A549 (cell line): Measurements from ENCODE around the gene CDK17. TPM values are rescaled to one million over a fixed set of nuclear protein-coding genes. Genes with fewer than 3 reads are reported as not detected.

Experiments
- ATAC-seq, 2 experiments: fragments of 200-7000 bp in 1 of 2; fragments of >200 bp in 1 of 2; cut with Nextera tagmentation in 1 of 2; cut with Tn5 transposase in 1 of 2; 3 replicates each; pipeline versions ENCODE4 v1.8.0 to v1.9.1; 2018 to 2020; ENCODE audit warnings: mild to moderate bottlenecking in 1 of 2, moderate library complexity in 1 of 2
- CTCF ChIA-PET: fragments of 300-600 bp; sonication (Branson Sonifier 250); formaldehyde crosslinking; extraction: SDS; loops from one replicate; lab custom pipeline; 2021; ENCODE audit warnings: antibody characterized with exemption, inconsistent platforms; lab: Yijun Ruan, JAX
- POLR2A ChIA-PET: fragments of 350-600 bp; formaldehyde crosslinking; extraction: SDS; loops from one replicate; lab custom pipeline; 2021; ENCODE audit warnings: antibody characterized with exemption, inconsistent platforms; lab: Yijun Ruan, JAX
- DNase-seq, 2 experiments: peaks; one replicate each; pipeline versions ENCODE4 v3.0.0 to v3.0.0-alpha.2; 2011 to 2016; ENCODE audit warnings: low read depth in 1 of 2, low spot score in 1 of 2
- FAIRE-seq: peaks from 2 replicates; lab custom pipeline; 2011; peaks lifted over from hg19 to GRCh38; lab: Jason Lieb, UNC
- H3K27ac ChIP-seq, 2 experiments: fragments of >200 bp; sonication (Bioruptor Twin); formaldehyde crosslinking; 3 replicates each; pipeline ENCODE4 v1.5.1; 2016 to 2017
- H3K4me1 ChIP-seq: fragments of >200 bp; sonication (Bioruptor Twin); formaldehyde crosslinking; 3 replicates; pipeline ENCODE4 v1.6.1; 2016
- H3K4me2 ChIP-seq: fragments of >200 bp; sonication (Bioruptor Twin); formaldehyde crosslinking; 3 replicates; pipeline ENCODE4 v1.6.1; 2016
- H3K4me3 ChIP-seq: fragments of >200 bp; sonication (Bioruptor Twin); formaldehyde crosslinking; 3 replicates; pipeline ENCODE4 v1.5.1; 2016
- H3K9me3 ChIP-seq: fragments of >200 bp; sonication (Bioruptor Twin); formaldehyde crosslinking; 3 replicates; pipeline ENCODE4 v1.6.1; 2016
- BHLHE40 ChIP-seq: IDR thresholded peaks from 2 replicates; pipeline ENCODE4 v1.6.1; 2012; ENCODE audit warnings: low read depth, low read length, inconsistent platforms
- CBX8 ChIP-seq: fragments of 200-600 bp; sonication (generic); IDR thresholded peaks from 2 replicates; pipeline ENCODE4 v1.6.1; 2016
- CEBPB ChIP-seq, 2 experiments: fragments of >200 bp in 1 of 2; sonication (Bioruptor Twin) in 1 of 2; formaldehyde crosslinking in 1 of 2; IDR thresholded peaks; 2 replicates each; pipeline ENCODE4 v1.6.1; 2012 to 2016
- CHD2 ChIP-seq: fragments of 150-350 bp; IDR thresholded peaks from 2 replicates; pipeline ENCODE4 v1.6.1; 2014; ENCODE audit warnings: low read length; ENCODE audit not compliant: partially characterized antibody
- EP300 ChIP-seq, 2 experiments: fragments of >200 bp; sonication (Bioruptor Twin); formaldehyde crosslinking; IDR thresholded peaks; 2 replicates in 1 of 2; 3 replicates in 1 of 2; pipeline ENCODE4 v1.6.1; 2016 to 2017
- FOSB ChIP-seq: fragments of 250-450 bp; sonication (Bioruptor Pico); IDR thresholded peaks from 2 replicates; pipeline ENCODE4 v1.5.0; 2020; ENCODE audit warnings: mild to moderate bottlenecking, moderate library complexity
- FOXS1 ChIP-seq: fragments of 250-450 bp; sonication (Bioruptor Pico); IDR thresholded peaks from 2 replicates; pipeline ENCODE4 v1.5.0; 2020; ENCODE audit warnings: mild to moderate bottlenecking, moderate library complexity
- HOXB13 ChIP-seq: fragments of 250-450 bp; sonication (Bioruptor Pico); IDR thresholded peaks from 2 replicates; pipeline ENCODE4 v1.5.0; 2020; ENCODE audit warnings: low read depth, mild to moderate bottlenecking, moderate library complexity
- JUNB ChIP-seq: fragments of >200 bp; sonication (Bioruptor Twin); formaldehyde crosslinking; IDR thresholded peaks from 2 replicates; pipeline ENCODE4 v1.6.1; 2016
- KDM1A ChIP-seq: fragments of 200-600 bp; sonication (generic); IDR thresholded peaks from 2 replicates; pipeline ENCODE4 v1.6.1; 2016; ENCODE audit warnings: low read depth, mild to moderate bottlenecking
- KDM5A ChIP-seq: fragments of 200-600 bp; sonication (generic); IDR thresholded peaks from 2 replicates; pipeline ENCODE4 v1.6.1; 2016; ENCODE audit warnings: antibody characterized with exemption, mild to moderate bottlenecking
- NFE2L2 ChIP-seq: fragments of 150-350 bp; conservative IDR thresholded peaks from 2 replicates; pipeline ENCODE4 v1.6.1; 2014; ENCODE audit warnings: low read length
- NR3C1 ChIP-seq: fragments of >200 bp; sonication (Bioruptor Twin); formaldehyde crosslinking; IDR thresholded peaks from 3 replicates; pipeline ENCODE4 v1.6.1; 2017
- POLR2AphosphoS2 ChIP-seq: conservative IDR thresholded peaks from 2 replicates; pipeline ENCODE4 v1.6.1; 2012; ENCODE audit warnings: low read length, improper control_type of control experiment, inconsistent platforms
- SMC3 ChIP-seq: fragments of >200 bp; sonication (Bioruptor Twin); formaldehyde crosslinking; IDR thresholded peaks from 3 replicates; pipeline ENCODE4 v1.6.1; 2018; ENCODE audit warnings: inconsistent platforms
- TP53 ChIP-seq: fragments of 250-450 bp; sonication (Bioruptor Pico); IDR thresholded peaks from 2 replicates; pipeline ENCODE4 v1.5.0; 2021; ENCODE audit warnings: mild to moderate bottlenecking, moderate library complexity
- ZC3H11A ChIP-seq: fragments of 450-650 bp; IDR thresholded peaks from 2 replicates; pipeline ENCODE4 v1.6.1; 2014; ENCODE audit warnings: antibody characterized with exemption, mild to moderate bottlenecking
- ZNF302 ChIP-seq: fragments of 250-450 bp; sonication (Bioruptor Pico); IDR thresholded peaks from 2 replicates; pipeline ENCODE4 v1.9.0; 2021; ENCODE audit warnings: inconsistent platforms, mild to moderate bottlenecking, moderate library complexity
- WGBS: methylation state at CpG from one replicate; pipeline ENCODE4 v1.1.6; 2017; ENCODE audit errors: missing lambda C conversion rate; 5-methylcytosine and 5-hydroxymethylcytosine counted together
- polyA plus RNA-seq, 4 experiments: library from polyadenylated mRNA; depleted of rRNA in 3 of 4; stranded (reverse); fragments of >200 nt; fragmentation: RNase III in 1 of 4; extraction: RNeasy Plus Mini Kit Qiagen cat#74134 plus additional on column Dnase treatment in 1 of 4; gene quantifications; 2 replicates in 3 of 4; 3 replicates in 1 of 4; pipeline ENCODE4 v1.2.3, GENCODE V29; 2011 to 2017
- TF ChIP-seq, protein P1 (sequence below): fragments of 150-350 bp; IDR thresholded peaks from 2 replicates; pipeline ENCODE4 v1.6.1; 2014; ENCODE audit warnings: low read depth, mild to moderate bottlenecking, low read length
- TF ChIP-seq, protein P2 (sequence below): fragments of >200 bp; sonication (Bioruptor Twin); formaldehyde crosslinking; IDR thresholded peaks from 3 replicates; pipeline ENCODE4 v1.6.1; 2016
- TF ChIP-seq, protein P3 (sequence below): fragments of 250-450 bp; sonication (Bioruptor Pico); IDR thresholded peaks from 2 replicates; pipeline ENCODE4 v1.5.0; 2021; ENCODE audit warnings: mild to moderate bottlenecking, moderate library complexity, borderline replicate concordance
- TF ChIP-seq, protein P4 (sequence below): IDR thresholded peaks from 2 replicates; pipeline ENCODE4 v1.6.1; 2012
- TF ChIP-seq, protein P5 (sequence below): IDR thresholded peaks from 2 replicates; pipeline ENCODE4 v1.6.1; 2012; ENCODE audit warnings: low read depth, borderline replicate concordance
- TF ChIP-seq, protein P6 (sequence below): fragments of 450-650 bp; IDR thresholded peaks from 2 replicates; pipeline ENCODE4 v1.6.1; 2014; ENCODE audit warnings: antibody characterized with exemption

The CDK17 gene
- polyA plus RNA-seq, 2 of the 4 experiments (the other 2 are of a cell fraction) = 11.4 to 43.5 TPM

DNA sequence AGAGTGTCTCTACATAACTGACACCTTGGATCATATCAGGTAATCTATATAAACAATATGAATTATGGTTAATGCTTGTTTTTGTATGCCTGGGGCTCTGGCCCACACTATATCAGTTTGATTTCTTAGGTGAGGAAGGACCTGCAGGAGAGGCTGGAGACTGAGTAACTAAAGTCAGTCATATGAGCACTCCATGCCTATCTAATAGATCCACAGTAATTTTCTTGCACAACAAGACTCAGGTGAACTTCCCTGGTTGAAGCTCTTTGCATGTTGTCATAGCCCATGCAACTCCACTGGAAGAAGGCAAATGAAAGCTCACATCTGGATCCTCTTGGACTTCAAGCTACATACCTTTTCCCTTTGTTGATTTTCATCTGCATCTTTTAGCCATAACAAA, 62.3 kb downstream of the CDK17 start:
- Histone ChIP-seq H3K4me1 (no peaks in the 10 kb centered on the region), H3K27ac (no peak overlapping the region), H3K4me2 (no peak overlapping the region), H3K4me3 (no peak overlapping the region), H3K9me3 (peaks cover 15% of the 10 kb centered on the region)
- TF ChIP-seq HOXB13 (CRISPR knock-in tag) (no peak), POLR2AphosphoS2 (no peak), SMC3 (no peak), FOXS1 (CRISPR knock-in tag) (no peak), TP53 (CRISPR knock-in tag) (no peak), CBX8 (no peak), JUNB (no peak), ZNF302 (CRISPR knock-in tag) (no peak), CHD2 (no peak), ZC3H11A (no peak), FOSB (no peak), NFE2L2 (no peak)
- TF ChIP-seq, protein P1, sequence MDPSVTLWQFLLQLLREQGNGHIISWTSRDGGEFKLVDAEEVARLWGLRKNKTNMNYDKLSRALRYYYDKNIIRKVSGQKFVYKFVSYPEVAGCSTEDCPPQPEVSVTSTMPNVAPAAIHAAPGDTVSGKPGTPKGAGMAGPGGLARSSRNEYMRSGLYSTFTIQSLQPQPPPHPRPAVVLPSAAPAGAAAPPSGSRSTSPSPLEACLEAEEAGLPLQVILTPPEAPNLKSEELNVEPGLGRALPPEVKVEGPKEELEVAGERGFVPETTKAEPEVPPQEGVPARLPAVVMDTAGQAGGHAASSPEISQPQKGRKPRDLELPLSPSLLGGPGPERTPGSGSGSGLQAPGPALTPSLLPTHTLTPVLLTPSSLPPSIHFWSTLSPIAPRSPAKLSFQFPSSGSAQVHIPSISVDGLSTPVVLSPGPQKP = no peak
- TF ChIP-seq, protein P2, sequence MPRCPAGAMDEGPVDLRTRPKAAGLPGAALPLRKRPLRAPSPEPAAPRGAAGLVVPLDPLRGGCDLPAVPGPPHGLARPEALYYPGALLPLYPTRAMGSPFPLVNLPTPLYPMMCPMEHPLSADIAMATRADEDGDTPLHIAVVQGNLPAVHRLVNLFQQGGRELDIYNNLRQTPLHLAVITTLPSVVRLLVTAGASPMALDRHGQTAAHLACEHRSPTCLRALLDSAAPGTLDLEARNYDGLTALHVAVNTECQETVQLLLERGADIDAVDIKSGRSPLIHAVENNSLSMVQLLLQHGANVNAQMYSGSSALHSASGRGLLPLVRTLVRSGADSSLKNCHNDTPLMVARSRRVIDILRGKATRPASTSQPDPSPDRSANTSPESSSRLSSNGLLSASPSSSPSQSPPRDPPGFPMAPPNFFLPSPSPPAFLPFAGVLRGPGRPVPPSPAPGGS = no peak
- TF ChIP-seq, protein P3, sequence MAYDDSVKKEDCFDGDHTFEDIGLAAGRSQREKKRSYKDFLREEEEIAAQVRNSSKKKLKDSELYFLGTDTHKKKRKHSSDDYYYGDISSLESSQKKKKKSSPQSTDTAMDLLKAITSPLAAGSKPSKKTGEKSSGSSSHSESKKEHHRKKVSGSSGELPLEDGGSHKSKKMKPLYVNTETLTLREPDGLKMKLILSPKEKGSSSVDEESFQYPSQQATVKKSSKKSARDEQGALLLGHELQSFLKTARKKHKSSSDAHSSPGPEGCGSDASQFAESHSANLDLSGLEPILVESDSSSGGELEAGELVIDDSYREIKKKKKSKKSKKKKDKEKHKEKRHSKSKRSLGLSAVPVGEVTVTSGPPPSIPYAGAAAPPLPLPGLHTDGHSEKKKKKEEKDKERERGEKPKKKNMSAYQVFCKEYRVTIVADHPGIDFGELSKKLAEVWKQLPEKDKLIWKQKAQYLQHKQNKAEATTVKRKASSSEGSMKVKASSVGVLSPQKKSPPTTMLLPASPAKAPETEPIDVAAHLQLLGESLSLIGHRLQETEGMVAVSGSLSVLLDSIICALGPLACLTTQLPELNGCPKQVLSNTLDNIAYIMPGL (CRISPR knock-in tag) = no peak
- TF ChIP-seq, protein P4, sequence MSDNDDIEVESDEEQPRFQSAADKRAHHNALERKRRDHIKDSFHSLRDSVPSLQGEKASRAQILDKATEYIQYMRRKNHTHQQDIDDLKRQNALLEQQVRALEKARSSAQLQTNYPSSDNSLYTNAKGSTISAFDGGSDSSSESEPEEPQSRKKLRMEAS = no peak
- FAIRE-seq = no peak
- no peak for ATAC-seq
- CTCF ChIA-PET = no interaction called here
- POLR2A ChIA-PET = no interaction called here
- no peak for DNase-seq

DNA sequence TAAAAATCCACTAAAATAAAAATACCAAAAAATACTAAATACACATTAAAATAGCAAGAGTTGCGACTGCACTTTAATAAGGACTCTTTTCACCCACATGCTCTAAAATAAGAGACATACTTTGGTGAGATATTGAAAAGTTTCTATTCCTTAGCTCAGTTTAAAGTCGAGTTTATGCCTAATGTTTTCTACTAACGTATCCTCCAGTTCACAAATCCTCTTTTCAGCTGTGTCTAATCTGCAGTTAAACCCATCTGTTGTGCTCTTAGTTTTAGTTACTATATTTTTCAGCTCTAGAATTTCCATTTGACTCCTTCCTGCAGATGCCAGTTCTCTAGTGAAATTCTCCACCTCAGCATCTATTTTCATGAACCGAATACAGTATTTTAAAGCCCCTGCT, 63.8 kb downstream of the CDK17 start:
- Histone ChIP-seq H3K4me2 (no peak overlapping the region), H3K27ac (no peak overlapping the region), H3K4me3 (no peak overlapping the region)
- no peak for DNase-seq
- POLR2A ChIA-PET = no interaction called here
- WGBS = 96% methylated on average over 4 of the region's 4 CpGs
- TF ChIP-seq, protein P5, sequence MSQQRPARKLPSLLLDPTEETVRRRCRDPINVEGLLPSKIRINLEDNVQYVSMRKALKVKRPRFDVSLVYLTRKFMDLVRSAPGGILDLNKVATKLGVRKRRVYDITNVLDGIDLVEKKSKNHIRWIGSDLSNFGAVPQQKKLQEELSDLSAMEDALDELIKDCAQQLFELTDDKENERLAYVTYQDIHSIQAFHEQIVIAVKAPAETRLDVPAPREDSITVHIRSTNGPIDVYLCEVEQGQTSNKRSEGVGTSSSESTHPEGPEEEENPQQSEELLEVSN = no peak
- TF ChIP-seq BHLHE40 (no peak), KDM1A (0 out of 2 replicates have a peak, but pooled peaks have one; percentile 17), EP300 (IDR thresholded peaks at IDR 0.05) (no peak)
- TF ChIP-seq, all 56 proteins: peak for 1
- CTCF ChIA-PET = no interaction called here
- H3K9me3 ChIP-seq = peaks cover 15% of the 10 kb centered on the region
- H3K4me1 ChIP-seq = no peaks in the 10 kb centered on the region
- FAIRE-seq (no peak), ATAC-seq (no peak)

DNA sequence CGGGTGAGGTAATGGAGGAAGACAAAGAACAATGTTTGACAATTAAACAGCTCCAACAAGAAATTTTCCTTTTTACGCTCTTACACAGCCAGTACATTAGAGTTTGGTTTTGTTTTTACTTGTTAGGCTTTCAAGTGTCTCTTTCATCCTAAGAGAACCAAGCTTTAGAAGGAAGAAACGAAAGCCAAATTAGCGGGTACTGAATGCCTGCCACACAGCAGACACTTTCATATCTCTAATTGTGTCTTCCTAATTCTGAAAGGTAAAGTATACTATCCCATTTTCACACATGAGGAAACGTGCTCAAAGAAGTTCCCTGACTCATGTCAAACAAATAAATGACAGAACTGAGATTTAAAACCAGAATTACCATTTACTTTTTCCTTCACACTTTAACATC, 65.0 kb downstream of the CDK17 start:
- no peak overlapping the region for H3K27ac ChIP-seq
- 83% methylated on average over 5 of the region's 5 CpGs for WGBS
- peaks cover 15% of the 10 kb centered on the region for H3K9me3 ChIP-seq
- ATAC-seq (no peak), FAIRE-seq (no peak), DNase-seq (no peak)
- TF ChIP-seq NR3C1 = no peak
- no peak for TF ChIP-seq CHD2
- no peak for TF ChIP-seq CEBPB (IDR thresholded peaks at IDR 0.05)
- TF ChIP-seq SMC3 = no peak
- no peak for TF ChIP-seq EP300 (IDR thresholded peaks at IDR 0.05)
- TF ChIP-seq, protein P6, sequence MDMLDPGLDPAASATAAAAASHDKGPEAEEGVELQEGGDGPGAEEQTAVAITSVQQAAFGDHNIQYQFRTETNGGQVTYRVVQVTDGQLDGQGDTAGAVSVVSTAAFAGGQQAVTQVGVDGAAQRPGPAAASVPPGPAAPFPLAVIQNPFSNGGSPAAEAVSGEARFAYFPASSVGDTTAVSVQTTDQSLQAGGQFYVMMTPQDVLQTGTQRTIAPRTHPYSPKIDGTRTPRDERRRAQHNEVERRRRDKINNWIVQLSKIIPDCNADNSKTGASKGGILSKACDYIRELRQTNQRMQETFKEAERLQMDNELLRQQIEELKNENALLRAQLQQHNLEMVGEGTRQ = no peak
- no peak for TF ChIP-seq KDM1A
- no peak for TF ChIP-seq KDM5A
- no peak for TF ChIP-seq JUNB
- no peak overlapping the region for H3K4me3 ChIP-seq
- ChIA-PET POLR2A (no interaction called here), CTCF (no interaction called here)
- no peaks in the 10 kb centered on the region for H3K4me1 ChIP-seq
- no peak overlapping the region for H3K4me2 ChIP-seq
